ENCODE data around the gene TAP1.

DNA sequence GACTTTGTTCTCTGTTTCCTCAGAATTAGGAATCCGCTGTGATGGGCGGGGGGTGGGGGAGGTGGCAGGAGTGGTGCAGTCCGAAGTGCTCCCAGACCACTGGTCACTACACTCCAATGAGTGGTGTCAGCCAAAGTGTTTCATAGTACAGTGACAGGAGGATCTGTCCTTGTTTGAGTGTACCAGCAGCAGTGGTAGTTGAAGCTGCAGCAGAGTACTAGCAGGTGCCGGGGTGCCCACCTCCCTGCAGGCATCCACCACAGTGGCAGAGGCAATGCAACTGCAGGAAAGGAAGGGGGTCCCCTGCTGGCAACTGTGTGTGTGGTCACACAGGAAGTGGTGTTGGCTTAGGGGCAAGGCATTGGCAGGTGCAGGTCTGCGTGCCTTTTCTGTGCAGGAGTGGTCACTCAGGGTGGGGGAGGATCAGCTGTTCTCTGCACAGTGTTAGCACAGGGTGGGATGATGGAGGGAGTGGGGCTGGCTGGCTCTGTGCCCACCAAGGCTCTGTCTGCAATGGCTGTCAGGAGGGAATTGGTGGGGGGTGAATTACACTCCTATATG is 46.4 kb downstream of the TAP1 start:
- TF ChIP-seq POLR2A (IDR thresholded peaks at IDR 0.05) = no peak
- TF ChIP-seq, protein P1, sequence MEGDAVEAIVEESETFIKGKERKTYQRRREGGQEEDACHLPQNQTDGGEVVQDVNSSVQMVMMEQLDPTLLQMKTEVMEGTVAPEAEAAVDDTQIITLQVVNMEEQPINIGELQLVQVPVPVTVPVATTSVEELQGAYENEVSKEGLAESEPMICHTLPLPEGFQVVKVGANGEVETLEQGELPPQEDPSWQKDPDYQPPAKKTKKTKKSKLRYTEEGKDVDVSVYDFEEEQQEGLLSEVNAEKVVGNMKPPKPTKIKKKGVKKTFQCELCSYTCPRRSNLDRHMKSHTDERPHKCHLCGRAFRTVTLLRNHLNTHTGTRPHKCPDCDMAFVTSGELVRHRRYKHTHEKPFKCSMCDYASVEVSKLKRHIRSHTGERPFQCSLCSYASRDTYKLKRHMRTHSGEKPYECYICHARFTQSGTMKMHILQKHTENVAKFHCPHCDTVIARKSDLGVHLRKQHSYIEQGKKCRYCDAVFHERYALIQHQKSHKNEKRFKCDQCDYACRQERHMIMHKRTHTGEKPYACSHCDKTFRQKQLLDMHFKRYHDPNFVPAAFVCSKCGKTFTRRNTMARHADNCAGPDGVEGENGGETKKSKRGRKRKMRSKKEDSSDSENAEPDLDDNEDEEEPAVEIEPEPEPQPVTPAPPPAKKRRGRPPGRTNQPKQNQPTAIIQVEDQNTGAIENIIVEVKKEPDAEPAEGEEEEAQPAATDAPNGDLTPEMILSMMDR (IDR thresholded peaks at IDR 0.05) = no peak
